Type B pancreatic cell (in vitro differentiated cells): ENCODE results near the gene MIB2. TPM values are rescaled to one million over a fixed set of nuclear protein-coding genes. Genes with fewer than 3 reads are reported as not detected.
"Not testable (repeated sequence)": the region's sequence is repeated elsewhere in the genome, so short reads cannot be mapped to it uniquely, and the experiment has no call there.

ENCODE experiments used
- DNase-seq: peaks from one replicate; pipeline ENCODE4 v3.0.0; 2021; ENCODE audit warnings: mixed read lengths; ENCODE audit not compliant: unreplicated experiment; ENCODE audit errors: extremely low spot score
- H3K27ac Mint-ChIP-seq: 2 replicates; pipeline ENCODE4 v1.8.0; 2021; ENCODE audit warnings: mild to moderate bottlenecking, mixed read lengths
- H3K27me3 Mint-ChIP-seq: 2 replicates; pipeline ENCODE4 v1.8.0; 2021; ENCODE audit warnings: mixed read lengths
- H3K36me3 Mint-ChIP-seq: 2 replicates; pipeline ENCODE4 v1.8.0; 2021; ENCODE audit warnings: mixed read lengths
- H3K4me1 Mint-ChIP-seq: one replicate; pipeline ENCODE4 v1.8.0; 2021; ENCODE audit warnings: mixed read lengths; ENCODE audit not compliant: unreplicated experiment
- H3K4me3 Mint-ChIP-seq: 2 replicates; pipeline ENCODE4 v1.8.0; 2021; ENCODE audit warnings: mild to moderate bottlenecking, mixed read lengths
- H3K9me3 Mint-ChIP-seq: 2 replicates; pipeline ENCODE4 v1.8.0; 2021; ENCODE audit warnings: mixed read lengths
- total RNA-seq: library from RNA; stranded (reverse); gene quantifications from 2 replicates; pipeline ENCODE4 v1.2.1, GENCODE V29; 2021; ENCODE audit warnings: low replicate concordance
- TF ChIP-seq, protein P1 (sequence below): fragments of 200-600 bp; sonication (generic); conservative IDR thresholded peaks from 2 replicates; pipeline ENCODE4 v1.5.0; 2021; ENCODE audit warnings: antibody characterized with exemption, mild to moderate bottlenecking

MIB2 gene
- total RNA-seq, 1 donor from 2014 or later = 114 TPM

DNA sequence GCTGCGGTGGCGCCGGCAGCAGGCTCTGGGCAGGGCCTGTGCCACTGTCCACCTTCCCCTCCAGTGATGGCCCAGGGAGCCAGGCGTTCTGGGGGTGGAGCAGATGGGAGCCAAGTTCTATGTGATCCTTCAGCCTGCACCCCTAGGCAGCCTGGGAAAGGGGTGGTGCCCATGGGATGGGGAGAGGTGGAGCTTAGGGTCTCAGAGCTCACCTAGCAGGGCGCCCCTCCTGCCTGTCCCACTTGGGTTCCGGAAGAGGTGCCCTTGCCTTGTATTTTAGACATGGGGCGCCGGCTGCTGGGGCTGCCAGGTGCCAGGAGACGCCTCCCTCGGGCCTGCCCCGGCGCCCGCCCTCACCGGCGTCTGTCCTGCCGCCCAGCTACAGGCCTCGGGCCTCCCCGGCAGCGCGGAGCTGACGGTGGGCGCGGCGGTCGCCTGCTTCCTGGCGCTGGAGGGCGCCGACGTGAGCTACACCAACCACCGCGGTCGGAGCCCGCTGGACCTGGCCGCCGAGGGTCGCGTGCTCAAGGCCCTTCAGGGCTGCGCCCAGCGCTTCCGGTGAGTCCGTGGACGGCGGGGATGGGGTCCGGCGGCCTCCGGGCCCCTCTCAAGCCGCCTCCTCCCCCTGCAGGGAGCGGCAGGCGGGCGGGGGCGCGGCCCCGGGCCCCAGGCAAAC, 13.6 kb downstream of the MIB2 start:
- no peak for DNase-seq
- Mint-ChIP-seq H3K4me3 (no peak overlapping the region), H3K4me1 (no peaks in the 10 kb centered on the region), H3K36me3 (no peaks in the 10 kb centered on the region), H3K27ac (no peak overlapping the region), H3K27me3 (peaks cover 6% of the 10 kb centered on the region), H3K9me3 (no peaks in the 10 kb centered on the region)
- TF ChIP-seq, protein P1, sequence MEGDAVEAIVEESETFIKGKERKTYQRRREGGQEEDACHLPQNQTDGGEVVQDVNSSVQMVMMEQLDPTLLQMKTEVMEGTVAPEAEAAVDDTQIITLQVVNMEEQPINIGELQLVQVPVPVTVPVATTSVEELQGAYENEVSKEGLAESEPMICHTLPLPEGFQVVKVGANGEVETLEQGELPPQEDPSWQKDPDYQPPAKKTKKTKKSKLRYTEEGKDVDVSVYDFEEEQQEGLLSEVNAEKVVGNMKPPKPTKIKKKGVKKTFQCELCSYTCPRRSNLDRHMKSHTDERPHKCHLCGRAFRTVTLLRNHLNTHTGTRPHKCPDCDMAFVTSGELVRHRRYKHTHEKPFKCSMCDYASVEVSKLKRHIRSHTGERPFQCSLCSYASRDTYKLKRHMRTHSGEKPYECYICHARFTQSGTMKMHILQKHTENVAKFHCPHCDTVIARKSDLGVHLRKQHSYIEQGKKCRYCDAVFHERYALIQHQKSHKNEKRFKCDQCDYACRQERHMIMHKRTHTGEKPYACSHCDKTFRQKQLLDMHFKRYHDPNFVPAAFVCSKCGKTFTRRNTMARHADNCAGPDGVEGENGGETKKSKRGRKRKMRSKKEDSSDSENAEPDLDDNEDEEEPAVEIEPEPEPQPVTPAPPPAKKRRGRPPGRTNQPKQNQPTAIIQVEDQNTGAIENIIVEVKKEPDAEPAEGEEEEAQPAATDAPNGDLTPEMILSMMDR = no peak

DNA sequence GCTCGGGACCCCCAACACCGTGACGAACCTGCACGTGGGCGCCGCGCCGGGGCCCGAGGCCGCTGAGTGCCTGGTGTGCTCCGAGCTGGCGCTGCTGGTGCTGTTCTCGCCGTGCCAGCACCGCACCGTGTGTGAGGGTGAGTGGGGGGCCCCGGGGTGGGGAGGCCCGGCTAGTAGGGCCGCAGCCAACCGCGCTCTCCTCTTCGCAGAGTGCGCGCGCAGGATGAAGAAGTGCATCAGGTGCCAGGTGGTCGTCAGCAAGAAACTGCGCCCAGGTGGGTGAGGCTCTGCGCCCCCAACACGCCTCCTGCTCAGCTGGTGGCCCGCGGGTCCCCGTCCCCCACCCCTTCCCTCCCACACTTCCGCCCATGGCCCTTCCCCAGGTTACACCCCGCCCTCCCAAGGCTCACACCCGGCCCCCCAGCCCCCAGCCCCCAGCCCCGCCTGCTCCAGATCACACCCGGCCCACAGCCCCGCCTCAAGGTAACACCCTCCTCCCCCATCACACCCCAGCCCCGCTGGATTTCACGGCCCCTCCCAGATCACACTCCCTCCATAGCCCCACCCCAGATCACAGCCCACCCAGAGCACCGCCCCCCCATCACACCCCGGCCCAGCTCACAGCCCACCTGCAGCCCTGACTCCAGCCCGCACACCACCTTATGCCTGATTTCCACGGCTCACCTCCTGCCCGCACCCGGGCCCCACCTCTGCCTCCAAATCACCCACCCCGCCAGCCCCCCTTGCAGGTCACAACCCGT, 14.3 kb downstream of the MIB2 start:
- no peaks in the 10 kb centered on the region for H3K36me3 Mint-ChIP-seq
- no peaks in the 10 kb centered on the region for H3K9me3 Mint-ChIP-seq
- H3K27me3 Mint-ChIP-seq = peaks cover 6% of the 10 kb centered on the region
- TF ChIP-seq, protein P1 = no peak
- no peak overlapping the region for H3K4me3 Mint-ChIP-seq
- no peaks in the 10 kb centered on the region for H3K4me1 Mint-ChIP-seq
- H3K27ac Mint-ChIP-seq = no peak overlapping the region
- peak; percentile 68 for DNase-seq

DNA sequence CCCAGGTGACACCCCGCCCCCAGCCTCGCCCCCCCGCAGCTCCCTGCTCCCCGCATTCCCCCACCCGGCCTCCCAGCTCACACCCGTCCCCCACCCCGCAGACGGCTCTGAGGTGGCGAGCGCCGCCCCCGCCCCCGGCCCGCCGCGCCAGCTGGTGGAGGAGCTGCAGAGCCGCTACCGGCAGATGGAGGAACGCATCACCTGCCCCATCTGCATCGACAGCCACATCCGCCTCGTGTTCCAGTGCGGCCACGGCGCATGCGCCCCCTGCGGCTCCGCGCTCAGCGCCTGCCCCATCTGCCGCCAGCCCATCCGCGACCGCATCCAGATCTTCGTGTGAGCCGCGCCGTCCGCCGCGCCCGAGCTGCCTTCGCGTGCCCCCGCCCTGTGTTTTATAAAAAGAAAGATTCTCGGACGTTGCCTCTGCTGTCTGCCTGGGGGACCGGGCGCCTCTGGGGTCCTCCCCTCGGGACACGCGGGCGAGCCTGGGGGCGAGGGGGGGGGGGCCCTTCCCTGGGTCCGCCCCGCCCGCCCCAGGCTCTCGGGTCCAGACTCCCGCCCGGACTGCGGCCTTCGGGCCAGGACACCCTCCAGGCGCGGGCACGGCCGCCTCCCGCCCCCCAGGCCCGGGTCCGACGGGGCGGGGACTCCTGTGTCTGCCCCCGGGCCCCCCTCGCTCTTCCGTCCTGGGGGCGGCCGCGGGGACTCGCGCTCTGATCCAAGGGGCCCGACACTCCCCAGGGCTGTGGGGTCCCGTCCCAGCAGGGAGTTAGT, 15.1 kb downstream of the MIB2 start:
- Mint-ChIP-seq H3K27me3 (peaks cover 6% of the 10 kb centered on the region), H3K36me3 (no peaks in the 10 kb centered on the region), H3K27ac (no peak overlapping the region), H3K4me1 (no peaks in the 10 kb centered on the region), H3K9me3 (no peaks in the 10 kb centered on the region), H3K4me3 (no peak overlapping the region)
- TF ChIP-seq, protein P1 = no peak
- peak; percentile 73 for DNase-seq

DNA sequence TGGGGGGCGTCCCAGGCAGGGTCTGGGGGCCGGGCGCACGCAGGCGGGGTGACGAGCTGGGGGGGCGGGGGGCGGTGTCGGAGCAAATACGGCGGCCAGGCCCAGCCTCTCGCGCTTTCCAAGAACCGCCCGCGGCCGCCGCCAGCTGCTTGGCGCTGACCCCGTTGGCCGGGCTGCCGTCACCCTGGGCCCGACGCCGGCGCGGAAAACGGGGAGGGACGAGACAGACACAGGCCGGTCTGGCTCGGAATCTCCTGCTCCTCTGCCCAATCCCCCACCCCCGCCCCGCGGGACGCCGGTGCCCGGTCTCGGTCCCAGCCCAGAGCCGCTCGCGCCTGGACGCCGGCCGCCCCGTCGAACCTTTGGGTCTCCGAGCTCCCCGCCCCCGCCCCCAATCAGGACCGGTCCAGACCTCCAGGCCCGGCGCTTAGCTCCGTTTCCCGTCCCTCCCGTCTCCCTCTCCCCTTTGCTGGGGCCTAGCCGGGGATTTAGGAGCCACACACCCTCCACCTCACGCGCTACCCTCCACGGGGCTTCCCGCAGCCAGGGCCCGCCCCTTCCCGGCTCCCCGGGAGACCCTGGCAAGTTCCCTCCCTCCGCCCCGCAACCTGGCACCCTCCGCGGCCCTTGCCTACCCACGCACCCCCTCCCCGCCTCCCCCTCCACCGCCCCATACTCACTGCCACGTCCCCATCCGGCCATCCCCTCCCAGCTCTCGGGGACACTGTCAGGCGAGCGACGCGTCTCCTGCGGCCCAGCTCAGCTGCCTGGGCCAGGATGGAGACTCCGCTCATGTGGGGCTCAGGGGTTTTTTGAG, 15.9 kb downstream of the MIB2 start:
- no peak for DNase-seq
- H3K27ac Mint-ChIP-seq = no peak overlapping the region
- no peaks in the 10 kb centered on the region for H3K9me3 Mint-ChIP-seq
- no peaks in the 10 kb centered on the region for H3K4me1 Mint-ChIP-seq
- H3K4me3 Mint-ChIP-seq = no peak overlapping the region
- TF ChIP-seq, protein P1 = no peak
- H3K36me3 Mint-ChIP-seq = no peaks in the 10 kb centered on the region
- peaks cover 6% of the 10 kb centered on the region for H3K27me3 Mint-ChIP-seq

DNA sequence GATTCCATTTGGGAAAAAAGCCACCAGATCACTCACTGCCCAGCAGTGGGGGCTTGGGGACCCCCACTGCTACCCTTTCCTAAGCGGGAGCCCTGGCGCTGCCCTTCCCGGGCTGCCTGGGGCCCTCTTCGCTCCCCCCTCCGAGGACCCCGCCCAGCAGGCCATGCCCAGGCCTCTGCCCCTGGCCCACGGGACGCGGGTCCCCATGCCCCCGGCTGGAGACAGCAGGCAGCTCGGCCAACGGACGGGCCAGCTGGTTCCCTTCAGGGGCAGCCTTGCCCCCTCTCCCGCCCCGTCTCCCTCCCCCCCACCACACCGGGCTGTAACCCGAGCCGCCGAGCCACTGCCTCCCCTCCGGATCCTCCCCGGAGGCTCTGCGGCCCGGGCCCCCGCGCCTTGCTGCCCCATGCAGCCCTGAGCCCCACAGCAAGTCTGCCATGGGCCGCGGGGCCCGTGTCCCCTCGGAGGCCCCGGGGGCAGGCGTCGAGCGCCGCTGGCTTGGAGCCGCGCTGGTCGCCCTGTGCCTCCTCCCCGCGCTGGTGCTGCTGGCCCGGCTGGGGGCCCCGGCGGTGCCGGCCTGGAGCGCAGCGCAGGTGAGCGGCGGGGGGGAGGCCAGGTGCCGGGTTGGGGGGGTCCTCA, 16.6 kb downstream of the MIB2 start, which contains the start of gene MMP23B:
Gene MMP23B, plus strand, starts transcription at position 392 of the 639 bp plus-strand sequence. Its CDS starts 46 bp downstream, at position 438.
- TF ChIP-seq, protein P1 = no peak
- no peak within 1 kb of the TSS for H3K27ac Mint-ChIP-seq
- H3K4me3 Mint-ChIP-seq = no peak within 1 kb of the TSS
- no peaks in the 10 kb centered on the region for H3K9me3 Mint-ChIP-seq
- no peak for DNase-seq
- H3K36me3 Mint-ChIP-seq = no peaks in the 10 kb centered on the region
- peaks cover 6% of the 10 kb centered on the region for H3K27me3 Mint-ChIP-seq
- H3K4me1 Mint-ChIP-seq = no peaks in the 10 kb centered on the region

DNA sequence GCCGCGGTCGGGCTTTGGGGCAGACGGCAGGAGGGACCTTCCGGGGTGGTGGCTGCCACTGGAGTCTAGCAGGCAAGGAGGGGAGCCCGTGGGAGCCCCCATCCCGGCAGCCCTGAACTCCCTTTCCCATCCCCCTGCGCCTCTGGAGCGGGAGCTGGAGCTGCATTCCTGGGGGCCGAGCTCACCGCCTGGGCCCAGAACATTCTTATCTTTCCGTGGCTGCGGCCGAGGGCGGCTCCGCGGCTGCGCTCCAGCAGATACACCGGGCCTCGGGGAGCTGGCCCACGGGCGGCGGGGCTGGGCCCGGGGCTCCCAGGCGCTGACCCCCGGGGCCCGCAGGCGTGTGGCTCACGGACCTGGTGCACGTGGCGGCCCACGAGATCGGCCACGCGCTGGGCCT, 18.1 kb downstream of the MIB2 start:
- H3K4me3 Mint-ChIP-seq = not testable (repeated sequence)

DNA sequence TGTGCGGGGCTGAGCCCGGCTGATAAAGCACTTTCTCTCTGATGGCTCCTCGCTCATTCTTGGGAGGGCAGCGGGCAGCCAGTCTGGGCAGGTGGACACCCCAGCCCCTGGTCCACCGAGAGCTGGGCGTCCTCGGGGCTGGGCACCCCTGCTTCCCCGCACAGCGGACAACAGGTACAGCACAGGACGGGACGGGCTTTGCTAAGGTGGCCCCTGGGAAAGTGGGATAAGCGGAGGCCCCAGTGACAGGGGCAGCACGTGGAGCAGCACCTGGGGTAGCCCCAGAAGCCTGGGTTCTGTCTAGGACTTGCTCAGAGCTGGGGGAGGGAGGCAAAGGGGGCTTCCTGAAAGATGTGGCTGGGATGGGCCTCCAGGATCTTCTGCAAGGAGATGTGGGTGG, 19.3 kb downstream of the MIB2 start:
- not testable (repeated sequence) for H3K27ac Mint-ChIP-seq, H3K27me3 Mint-ChIP-seq, H3K4me3 Mint-ChIP-seq, H3K4me1 Mint-ChIP-seq, H3K9me3 Mint-ChIP-seq, DNase-seq, H3K36me3 Mint-ChIP-seq

More for the DNA sequence above, 18.1 kb downstream of the MIB2 start:
- H3K27me3 Mint-ChIP-seq, H3K4me1 Mint-ChIP-seq, H3K9me3 Mint-ChIP-seq, H3K27ac Mint-ChIP-seq, DNase-seq, H3K36me3 Mint-ChIP-seq: not testable (repeated sequence)
